Measurements from ENCODE around the gene NUDT17.

GRCh38 chr1:145799806-145800205, 45.6 kb upstream of the NUDT17 start:
- TF ChIP-seq ZNF311 (CRISPR knock-in tag; IDR thresholded peaks at IDR 0.05), result no peak
- TF ChIP-seq CHD1 (IDR thresholded peaks at IDR 0.05; ENCODE audit: low read length), result no peak
- TF ChIP-seq ZNF184 (CRISPR knock-in tag; IDR thresholded peaks at IDR 0.05), result no peak
- no peak for TF ChIP-seq ZBTB1 (CRISPR knock-in tag; IDR thresholded peaks at IDR 0.05; ENCODE audit: borderline replicate concordance, low read depth)
- TF ChIP-seq CTCF (IDR thresholded peaks at IDR 0.05 in 2 of 3, conservative IDR thresholded peaks at IDR 0.05 in 1 of 3; ENCODE audit: insufficient read depth in 2 of 3, low read depth in 1 of 3, low read length in 3 of 3), result no peak
- no peak for TF ChIP-seq ASH1L (IDR thresholded peaks at IDR 0.05; ENCODE audit: borderline replicate concordance, low read depth, partially characterized antibody)
- no peak for TF ChIP-seq RREB1 (CRISPR knock-in tag; IDR thresholded peaks at IDR 0.05)
- no peak for TF ChIP-seq SMAD1 (IDR thresholded peaks at IDR 0.05; ENCODE audit: low read depth, low read length, partially characterized antibody)
- no peak for TF ChIP-seq TCF7L2 (IDR thresholded peaks at IDR 0.05; ENCODE audit: low read depth, low read length)
- TF ChIP-seq ESRRB (CRISPR knock-in tag; IDR thresholded peaks at IDR 0.05; ENCODE audit: borderline replicate concordance), result no peak
- TF ChIP-seq CBX3 (IDR thresholded peaks at IDR 0.05; ENCODE audit: borderline replicate concordance in 1 of 2, low read length in 2 of 2), result no peak
